Stimulated activated CD8-positive, alpha-beta memory T cell treated with anti-CD3 and anti-CD28 coated beads, Interleukin-15, amount 100 ng/mL, for 24 hours (primary cell): ENCODE results near the gene FAM131C.
"Not testable (repeated sequence)": the region's sequence is repeated elsewhere in the genome, so short reads cannot be mapped to it uniquely, and the experiment has no call there.

Experiments
- DNase-seq: peaks from one replicate; pipeline ENCODE4 v3.0.0-alpha.2; 2020; ENCODE audit warnings: low read depth

Gene FAM131C

DNA sequence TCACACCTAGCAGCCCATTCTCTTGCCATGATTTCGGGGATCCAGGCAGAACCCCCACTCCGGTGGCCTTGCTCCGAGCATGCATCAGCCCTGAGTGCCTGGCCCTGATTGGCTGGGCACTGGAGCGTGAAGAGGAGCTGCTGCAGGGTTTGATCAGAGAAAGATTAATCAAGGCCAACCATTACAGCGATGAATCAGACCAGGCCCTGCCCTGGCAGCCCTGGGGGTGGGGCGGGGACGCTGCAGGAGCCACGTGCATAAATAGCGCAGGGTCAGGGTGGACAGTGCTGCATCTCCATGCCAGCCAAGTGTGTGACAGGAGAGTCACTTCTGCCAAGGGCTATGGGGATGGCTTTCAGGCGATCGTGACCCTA is 3.4 kb upstream of the FAM131C start:
- DNase-seq, result no peak

- no peak for DNase-seq
These were observed 2.8 kb upstream of the FAM131C start for GRCh38 chr1:16076031-16076864.

DNA sequence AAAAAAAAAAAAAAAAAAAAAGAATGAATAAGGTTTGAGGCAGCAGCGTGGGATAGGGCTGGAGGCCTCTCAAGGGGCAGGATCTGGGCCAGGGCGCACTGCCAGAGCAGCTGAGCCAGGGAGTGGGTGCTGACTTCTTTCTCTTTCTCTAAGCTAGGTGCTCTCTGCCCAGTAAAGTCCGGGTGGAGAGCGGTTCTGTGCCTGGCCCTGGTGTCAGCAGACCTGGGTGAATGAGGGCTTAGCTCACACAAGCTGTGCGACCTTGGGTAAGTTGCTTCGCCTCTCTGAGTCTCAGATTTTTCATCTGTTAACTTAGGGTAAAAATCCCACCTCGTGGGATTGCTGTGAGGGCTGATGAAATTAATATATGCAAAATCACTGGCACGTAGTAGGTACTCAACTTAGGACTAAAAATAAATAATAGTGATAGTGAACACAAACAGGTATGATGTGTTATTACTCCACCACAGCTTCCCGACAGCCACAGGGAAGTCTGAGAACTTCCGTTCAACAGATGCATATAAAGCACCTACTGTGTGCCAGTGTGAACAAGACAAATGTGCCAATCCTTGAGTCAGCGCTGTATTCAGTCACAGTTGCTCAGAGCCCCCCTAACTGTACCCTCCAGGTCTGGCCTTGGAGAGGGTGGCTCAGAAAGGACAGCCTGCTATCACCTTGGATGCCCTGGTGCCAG is 2.0 kb upstream of the FAM131C start:
- DNase-seq, result no peak

GRCh38 chr1:16074217-16074616 is 766 bp upstream of the FAM131C start:
- DNase-seq, result no peak

GRCh38 chr1:16072616-16073484 is 601 bp downstream of the FAM131C start:
- no peak for DNase-seq

DNA sequence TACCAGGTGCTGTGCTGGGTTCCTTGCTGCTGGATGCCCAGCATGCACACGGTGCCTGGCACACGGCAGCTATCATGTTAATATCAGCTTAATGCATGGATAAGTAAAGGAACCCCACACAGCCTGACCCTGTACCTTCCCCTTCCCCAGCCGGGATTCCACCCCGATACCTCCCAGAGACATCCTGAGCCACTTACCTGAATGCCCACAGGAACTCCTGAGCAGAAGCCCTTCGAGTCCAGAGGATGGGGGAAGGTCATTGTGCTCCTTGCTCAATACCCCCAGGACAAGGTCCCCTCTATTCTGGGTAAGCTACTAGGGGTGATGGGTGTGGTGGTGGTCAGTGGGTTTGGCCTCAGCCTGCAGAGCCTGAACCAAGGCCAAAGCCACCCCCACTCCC is 1.4 kb downstream of the FAM131C start:
- no peak for DNase-seq

DNA sequence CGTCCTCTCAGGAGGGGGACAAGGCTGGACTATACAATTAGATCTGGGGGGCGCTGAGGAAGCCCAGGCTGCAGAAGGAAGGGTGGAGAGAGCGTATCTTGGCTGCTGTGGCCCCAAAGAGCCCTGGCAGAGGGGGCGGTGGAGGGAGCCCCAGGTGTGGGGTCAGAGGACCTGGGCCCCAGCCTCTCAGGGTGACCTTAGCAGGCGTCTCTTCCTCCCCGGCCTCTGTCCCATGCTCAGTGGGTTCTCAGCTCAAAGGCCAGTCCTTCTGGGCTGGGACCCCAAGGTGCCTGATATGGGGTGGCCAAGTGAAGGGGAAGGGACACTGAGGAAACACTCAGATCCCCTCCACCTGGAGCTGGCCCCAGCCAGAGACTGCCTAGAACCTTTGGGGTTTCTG is 1.8 kb downstream of the FAM131C start:
- no peak for DNase-seq

DNA sequence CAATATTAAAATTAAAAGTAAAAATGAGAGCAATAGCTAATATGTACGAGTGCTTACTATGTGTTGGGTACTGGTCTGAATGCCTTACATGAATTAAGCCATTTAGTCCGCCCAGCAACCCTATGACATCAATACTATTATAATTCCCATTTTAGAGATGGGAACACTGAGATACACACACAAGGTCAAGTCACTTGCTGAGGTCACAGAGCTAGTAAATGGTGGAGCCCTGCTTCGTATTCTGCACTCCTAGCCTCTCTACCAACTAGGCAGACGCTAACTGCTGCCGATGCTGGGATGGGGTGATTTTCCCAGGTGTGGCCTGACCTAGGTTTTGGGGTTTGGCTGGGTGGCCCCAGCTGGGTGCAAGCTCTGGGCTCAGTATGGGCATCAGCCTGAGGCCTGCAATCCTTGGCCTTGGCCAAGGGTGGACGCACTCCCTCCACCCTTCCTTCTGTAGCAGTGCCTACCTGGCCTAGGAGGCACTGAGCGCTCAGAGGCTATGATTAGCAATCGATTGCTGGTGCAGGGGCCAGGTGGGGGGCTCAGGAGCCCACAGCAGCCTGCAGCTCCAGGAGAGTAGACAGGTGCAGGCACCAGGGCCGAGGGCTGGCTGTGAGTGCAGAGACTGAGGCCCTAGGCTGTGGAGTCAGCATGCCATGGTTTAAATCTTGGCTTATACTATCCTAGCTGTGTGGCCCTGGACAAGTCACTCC is 2.7 kb downstream of the FAM131C start:
- DNase-seq, result no peak

GRCh38 chr1:16068356-16069270 is 4.8 kb downstream of the FAM131C start:
- no peak for DNase-seq

DNA sequence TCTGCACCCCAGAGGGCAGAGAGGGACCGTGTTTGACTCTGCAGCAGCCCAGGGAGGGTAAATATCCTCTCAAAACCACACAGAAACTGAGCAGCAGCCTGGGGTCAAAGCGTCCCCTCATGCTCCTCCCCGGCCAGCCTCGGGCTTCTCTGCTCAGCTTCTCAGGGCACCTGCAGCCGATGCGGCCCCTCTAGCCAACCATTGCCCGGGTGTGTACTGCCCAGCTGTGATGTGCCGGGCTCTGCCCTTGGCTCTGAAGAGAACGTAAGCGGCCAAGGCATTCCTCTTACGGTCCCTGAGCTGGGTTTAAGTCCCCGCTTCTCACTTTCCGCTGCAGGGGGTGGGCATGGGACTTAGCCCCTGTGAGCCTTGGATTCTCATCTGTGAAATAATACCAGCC is 5.5 kb downstream of the FAM131C start:
- no peak for DNase-seq

DNA sequence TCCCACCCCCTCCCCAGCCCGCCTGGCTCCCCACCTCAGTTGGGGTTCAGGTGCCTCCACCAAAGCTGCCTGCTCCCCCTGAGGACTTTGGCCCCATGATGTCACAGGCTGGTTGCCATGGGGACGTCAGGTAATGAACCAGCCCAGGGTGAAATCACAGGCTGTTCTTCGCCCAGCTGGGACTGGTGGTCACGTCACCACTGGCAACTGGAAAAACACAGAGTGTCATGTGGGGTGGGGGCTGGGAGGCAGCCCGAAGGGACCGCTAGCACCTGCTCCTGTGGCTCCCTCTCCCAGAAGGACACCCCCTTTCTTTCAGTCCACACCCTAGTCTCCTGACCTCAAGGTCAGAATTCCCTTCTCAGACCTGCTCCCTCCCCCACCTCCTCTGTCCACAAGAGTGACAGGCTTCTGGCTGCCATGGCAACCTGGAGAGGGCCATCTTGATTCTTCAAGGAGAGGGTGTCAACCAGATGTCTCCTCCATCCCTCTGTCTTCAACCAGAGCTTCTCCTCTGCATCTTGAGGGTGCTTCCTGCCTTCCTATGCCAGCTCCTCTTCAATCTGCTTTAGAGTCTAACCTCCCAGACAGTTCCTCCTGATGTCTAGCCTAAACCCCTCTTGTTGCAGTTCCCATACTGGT is 6.2 kb downstream of the FAM131C start:
- DNase-seq, result no peak

- no peak for DNase-seq
These were observed 7.2 kb downstream of the FAM131C start for GRCh38 chr1:16066245-16066644.

- no peak for DNase-seq
These were observed 8.2 kb downstream of the FAM131C start for GRCh38 chr1:16065269-16065576.

GRCh38 chr1:16064536-16065268 is 8.7 kb downstream of the FAM131C start:
- DNase-seq, result no peak

- DNase-seq, result no peak
These were observed 9.5 kb downstream of the FAM131C start for GRCh38 chr1:16063921-16064320.

GRCh38 chr1:16063226-16063829 is 10.1 kb downstream of the FAM131C start:
- DNase-seq, result no peak

DNA sequence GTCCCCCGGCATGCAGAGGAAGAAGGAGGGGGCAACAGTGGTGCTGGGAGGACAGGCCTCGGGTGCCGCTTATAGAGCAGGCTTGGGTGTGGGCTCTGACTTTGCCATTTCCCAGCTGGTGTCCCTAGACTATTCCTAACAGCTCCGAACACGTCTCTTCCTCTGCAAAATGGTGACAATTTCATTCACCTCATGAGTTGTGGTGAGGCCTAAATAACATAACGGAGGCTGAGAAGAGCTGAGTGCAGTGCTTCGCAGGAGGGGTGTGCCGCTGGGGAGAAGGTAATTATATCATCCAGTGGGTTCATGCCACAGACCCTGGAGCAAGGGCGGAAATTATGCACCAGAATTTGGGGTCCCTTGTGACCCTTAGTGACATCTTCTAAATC is 10.8 kb downstream of the FAM131C start:
- not testable (repeated sequence) for DNase-seq

DNA sequence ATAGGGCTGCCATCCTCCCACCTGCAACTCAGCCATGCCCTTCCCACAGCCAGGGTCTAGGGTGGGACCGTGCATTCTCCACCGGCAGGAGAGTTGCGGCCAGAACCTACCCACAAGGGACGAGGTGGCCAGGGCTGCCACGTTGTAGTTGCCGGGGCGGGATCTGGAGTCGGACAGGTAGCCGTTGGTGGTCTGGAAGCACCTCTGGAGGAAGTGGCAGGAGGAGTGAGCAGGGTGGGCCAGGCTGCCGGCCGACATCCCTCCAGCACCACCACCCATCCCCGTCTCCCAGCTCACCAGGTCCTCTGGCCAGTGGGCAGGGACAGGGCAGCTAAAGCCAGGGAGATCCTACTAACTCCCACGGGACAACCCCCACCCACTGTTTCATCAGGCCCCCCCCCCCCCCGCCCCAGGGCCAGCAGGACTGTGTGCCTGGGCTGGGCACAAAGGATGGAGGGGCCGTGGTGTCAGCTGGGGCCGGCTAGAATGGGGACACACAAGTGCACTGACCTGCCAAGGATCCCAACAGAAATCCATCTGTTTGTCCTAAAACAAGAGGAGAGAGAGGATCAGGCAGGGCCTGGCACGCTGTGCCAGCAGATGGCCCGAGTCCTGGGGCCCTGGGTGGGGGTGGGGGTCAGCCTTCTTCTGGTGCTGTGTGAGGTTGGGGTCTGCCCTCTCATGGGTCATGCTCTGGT is 11.3 kb downstream of the FAM131C start:
- not testable (repeated sequence) for DNase-seq

DNA sequence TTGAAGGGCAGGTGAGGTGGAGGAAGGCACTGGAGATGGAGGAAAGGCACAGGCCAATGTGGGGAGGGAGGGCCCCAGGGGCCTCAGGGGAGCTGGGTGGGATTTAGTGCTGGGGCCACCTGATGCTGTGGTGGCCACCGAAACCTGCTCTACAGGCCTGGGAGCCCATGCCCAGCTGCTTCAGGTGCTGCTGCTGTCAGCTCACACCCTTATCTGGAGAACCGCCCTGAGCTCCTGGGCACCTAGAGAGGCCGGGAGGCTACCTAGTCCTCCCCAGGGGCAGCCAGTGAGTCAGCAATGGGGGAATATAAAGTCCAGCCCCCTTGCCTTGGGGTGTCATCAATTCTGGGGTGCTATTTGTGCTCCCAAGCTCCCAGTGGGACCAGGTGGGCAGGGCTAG is 12.2 kb downstream of the FAM131C start:
- no peak for DNase-seq
